Neural cell (in vitro differentiated cells): ENCODE data around the gene XAGE1A. TPM values are rescaled to one million over a fixed set of nuclear protein-coding genes. Genes with fewer than 3 reads are reported as not detected.
"Not testable (repeated sequence)": the region's sequence is repeated elsewhere in the genome, so short reads cannot be mapped to it uniquely, and the experiment has no call there.

Experiments
- H2AFZ ChIP-seq: fragments of 200-600, 300-800 bp; sonication (generic), shearing (Covaris generic); 2 replicates; pipeline ENCODE4 v1.6.0; 2014; ENCODE audit warnings: low read depth, mild to moderate bottlenecking, antibody characterized with exemption, low read length, moderate library complexity
- H3F3A ChIP-seq: fragments of 200-600 bp; shearing (Covaris generic); 2 replicates; pipeline ENCODE4 v1.6.1; 2016; ENCODE audit warnings: mild to moderate bottlenecking, moderate library complexity, mixed read lengths, antibody characterized with exemption, low read length; ENCODE audit not compliant: insufficient read depth, poor library complexity, severe bottlenecking
- H3K27ac ChIP-seq: fragments of 200-600, 300-800 bp; sonication (generic), shearing (Covaris generic); 2 replicates; pipeline ENCODE4 v1.5.1; 2014; ENCODE audit warnings: mild to moderate bottlenecking, low read length, moderate library complexity
- H3K27me3 ChIP-seq: fragments of 300-800, 200-600 bp; sonication (generic), shearing (Covaris generic); 2 replicates; pipeline ENCODE4 v1.6.0; 2014; ENCODE audit warnings: mild to moderate bottlenecking, low read depth, low read length, moderate library complexity; ENCODE audit not compliant: insufficient read depth
- H3K36me3 ChIP-seq: fragments of 300-800, 200-600 bp; sonication (generic), shearing (Covaris generic); 2 replicates; pipeline ENCODE4 v1.5.1; 2014; ENCODE audit warnings: mild to moderate bottlenecking, antibody characterized with exemption, low read length, moderate library complexity; ENCODE audit not compliant: insufficient read depth
- H3K4me2 ChIP-seq: fragments of 300-800, 200-600 bp; sonication (generic), shearing (Covaris generic); 2 replicates; pipeline ENCODE4 v1.6.0; 2014; ENCODE audit warnings: mild to moderate bottlenecking, low read length
- H3K4me3 ChIP-seq: fragments of 300-800, 200-600 bp; sonication (generic), shearing (Covaris generic); 2 replicates; pipeline ENCODE4 v1.5.1; 2014; ENCODE audit warnings: mild to moderate bottlenecking, low read length, moderate library complexity
- H3K79me2 ChIP-seq: fragments of 200-600 bp; shearing (Covaris generic); replicated peaks from 2 replicates; pipeline ENCODE4 v1.6.0; 2014; ENCODE audit warnings: mild to moderate bottlenecking, low read length, moderate library complexity; ENCODE audit not compliant: insufficient read depth
- H3K9ac ChIP-seq: fragments of 300-800, 200-600 bp; sonication (generic), shearing (Covaris generic); 2 replicates; pipeline ENCODE4 v1.6.1; 2016; ENCODE audit warnings: mild to moderate bottlenecking, low read length, mixed read lengths
- H3K9me2 ChIP-seq: fragments of 200-600 bp; shearing (Covaris generic); 2 replicates; pipeline ENCODE4 v1.6.1; 2016; ENCODE audit warnings: mild to moderate bottlenecking, low read length, mixed read lengths; ENCODE audit not compliant: insufficient read depth
- H3K9me3 ChIP-seq: fragments of 200-600, 300-800 bp; sonication (generic), shearing (Covaris generic); 2 replicates; pipeline ENCODE4 v1.6.1; 2016; ENCODE audit warnings: mild to moderate bottlenecking, mixed run types, low read length, moderate library complexity, mixed read lengths
- H4K20me1 ChIP-seq: fragments of 200-600 bp; shearing (Covaris generic); 2 replicates; pipeline ENCODE4 v1.6.1; 2016; ENCODE audit warnings: mild to moderate bottlenecking, mixed run types; ENCODE audit not compliant: insufficient read depth
- MXI1 ChIP-seq: fragments of 450-650 bp; conservative IDR thresholded peaks from 2 replicates; pipeline ENCODE4 v1.6.1; 2014; ENCODE audit warnings: antibody characterized with exemption, mild to moderate bottlenecking; ENCODE audit not compliant: poor library complexity, severe bottlenecking
- polyA plus RNA-seq: library from polyadenylated mRNA; depleted of rRNA; stranded (reverse); fragments of >200 nt; gene quantifications from 2 replicates; pipeline ENCODE4 v1.2.3, GENCODE V29; 2014
- TF ChIP-seq, protein P1 (sequence below): fragments of 450-650 bp; IDR thresholded peaks from 2 replicates; pipeline ENCODE4 v1.5.1; 2014; ENCODE audit warnings: antibody characterized with exemption, mild to moderate bottlenecking, moderate library complexity; ENCODE audit not compliant: poor library complexity, severe bottlenecking

The XAGE1A gene
- polyA plus RNA-seq, 1 donor from 2014 or later, result not detected

DNA sequence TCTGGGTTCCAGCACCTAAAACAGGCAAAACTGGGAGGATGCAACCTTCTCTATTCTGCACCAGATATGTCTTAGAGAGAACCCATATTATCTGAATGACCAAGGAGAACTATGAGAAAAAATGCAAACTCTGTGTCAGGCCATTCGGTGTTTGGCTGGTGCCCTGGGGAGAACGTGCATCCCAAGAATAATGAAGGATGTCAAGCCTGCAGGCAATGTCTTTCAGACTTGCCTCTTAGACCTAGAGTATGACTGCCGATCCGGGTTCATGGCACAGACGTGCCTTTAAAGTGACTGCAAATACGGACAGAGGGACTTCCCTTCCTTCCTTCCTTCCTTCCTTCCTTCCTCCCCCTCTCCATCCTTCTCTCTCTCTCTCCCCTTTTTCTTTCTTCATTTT is 14.3 kb downstream of the XAGE1A start:
- H2AFZ ChIP-seq, result no peak overlapping the region
- no peak overlapping the region for H3K27ac ChIP-seq
- no peak overlapping the region for H3K4me3 ChIP-seq
- no peak overlapping the region for H3K4me2 ChIP-seq
- H3K79me2 ChIP-seq, result no peaks in the 10 kb centered on the region
- no peaks in the 10 kb centered on the region for H3F3A ChIP-seq
- no peaks in the 10 kb centered on the region for H3K27me3 ChIP-seq
- H3K36me3 ChIP-seq, result no peaks in the 10 kb centered on the region
- no peak overlapping the region for H3K9ac ChIP-seq
- TF ChIP-seq MXI1, result no peak
- TF ChIP-seq, protein P1, sequence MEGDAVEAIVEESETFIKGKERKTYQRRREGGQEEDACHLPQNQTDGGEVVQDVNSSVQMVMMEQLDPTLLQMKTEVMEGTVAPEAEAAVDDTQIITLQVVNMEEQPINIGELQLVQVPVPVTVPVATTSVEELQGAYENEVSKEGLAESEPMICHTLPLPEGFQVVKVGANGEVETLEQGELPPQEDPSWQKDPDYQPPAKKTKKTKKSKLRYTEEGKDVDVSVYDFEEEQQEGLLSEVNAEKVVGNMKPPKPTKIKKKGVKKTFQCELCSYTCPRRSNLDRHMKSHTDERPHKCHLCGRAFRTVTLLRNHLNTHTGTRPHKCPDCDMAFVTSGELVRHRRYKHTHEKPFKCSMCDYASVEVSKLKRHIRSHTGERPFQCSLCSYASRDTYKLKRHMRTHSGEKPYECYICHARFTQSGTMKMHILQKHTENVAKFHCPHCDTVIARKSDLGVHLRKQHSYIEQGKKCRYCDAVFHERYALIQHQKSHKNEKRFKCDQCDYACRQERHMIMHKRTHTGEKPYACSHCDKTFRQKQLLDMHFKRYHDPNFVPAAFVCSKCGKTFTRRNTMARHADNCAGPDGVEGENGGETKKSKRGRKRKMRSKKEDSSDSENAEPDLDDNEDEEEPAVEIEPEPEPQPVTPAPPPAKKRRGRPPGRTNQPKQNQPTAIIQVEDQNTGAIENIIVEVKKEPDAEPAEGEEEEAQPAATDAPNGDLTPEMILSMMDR, result no peak
- no peaks in the 10 kb centered on the region for H3K9me2 ChIP-seq
- no peaks in the 10 kb centered on the region for H3K9me3 ChIP-seq
- H4K20me1 ChIP-seq, result no peaks in the 10 kb centered on the region

DNA sequence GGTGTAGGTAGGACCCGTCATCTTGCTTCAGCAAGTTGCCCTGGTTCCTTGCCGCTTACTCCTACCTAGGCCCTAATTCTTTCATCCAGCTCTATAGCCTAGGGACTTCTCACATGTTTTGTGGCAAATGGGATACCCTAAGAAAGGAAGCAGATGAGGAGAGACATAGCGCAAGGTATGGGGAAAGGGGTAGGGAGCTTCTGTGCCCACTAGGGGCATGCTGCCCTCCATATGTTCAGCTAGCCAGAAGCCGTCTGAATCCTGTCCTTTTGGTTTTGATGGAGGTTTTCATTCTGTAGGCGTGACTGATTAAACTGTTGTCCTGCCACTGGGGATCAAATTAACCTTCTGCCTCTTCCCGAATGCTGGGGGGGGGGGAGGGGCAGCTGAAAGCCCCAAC is 15.5 kb downstream of the XAGE1A start:
- H3F3A ChIP-seq, H3K4me2 ChIP-seq, H3K27me3 ChIP-seq, H3K79me2 ChIP-seq, H4K20me1 ChIP-seq, H3K9me3 ChIP-seq, H3K9me2 ChIP-seq, H3K9ac ChIP-seq, H3K4me3 ChIP-seq, H2AFZ ChIP-seq, H3K36me3 ChIP-seq, H3K27ac ChIP-seq: not testable (repeated sequence)

DNA sequence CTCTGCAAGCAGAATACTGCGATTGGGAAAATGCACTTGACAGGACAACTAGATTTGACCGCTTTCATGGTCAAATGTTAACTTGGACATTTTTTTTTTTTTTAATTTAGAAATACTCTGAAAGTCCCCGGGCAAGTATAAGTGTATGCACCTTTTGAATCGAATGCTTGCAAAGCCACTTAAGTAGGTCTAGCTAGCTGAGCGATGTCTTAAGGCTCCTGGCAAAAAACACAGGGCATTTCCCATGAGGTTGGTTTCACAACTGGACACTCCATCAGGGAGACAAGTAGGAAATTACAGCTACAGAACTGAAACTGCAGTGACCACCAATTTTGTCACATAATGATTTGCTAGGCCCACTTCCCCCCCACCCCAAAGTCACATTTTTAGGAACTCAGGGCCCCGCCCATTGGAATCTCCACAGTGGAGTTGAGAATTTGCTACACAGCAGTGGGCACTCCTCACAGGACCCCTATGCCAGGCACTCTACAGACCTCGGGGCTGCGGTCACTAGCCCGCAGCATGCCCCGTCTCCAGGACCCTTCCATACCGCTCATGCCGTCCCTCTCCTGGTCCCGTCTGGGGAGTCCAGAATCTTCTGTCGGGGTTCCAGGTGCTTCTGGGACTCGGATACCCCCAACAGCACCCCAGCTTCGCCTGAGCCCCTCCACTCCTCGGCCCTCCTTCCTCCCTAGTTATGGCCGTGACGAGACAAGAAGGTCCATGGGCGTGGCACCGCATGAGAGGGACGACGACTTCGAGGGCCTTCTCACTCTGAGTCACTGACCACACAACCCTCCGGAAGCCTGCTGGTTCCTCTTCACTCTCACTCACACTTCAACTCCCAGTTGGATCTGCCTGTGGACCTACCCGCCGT is 20.7 kb downstream of the XAGE1A start:
- not testable (repeated sequence) for H2AFZ ChIP-seq

DNA sequence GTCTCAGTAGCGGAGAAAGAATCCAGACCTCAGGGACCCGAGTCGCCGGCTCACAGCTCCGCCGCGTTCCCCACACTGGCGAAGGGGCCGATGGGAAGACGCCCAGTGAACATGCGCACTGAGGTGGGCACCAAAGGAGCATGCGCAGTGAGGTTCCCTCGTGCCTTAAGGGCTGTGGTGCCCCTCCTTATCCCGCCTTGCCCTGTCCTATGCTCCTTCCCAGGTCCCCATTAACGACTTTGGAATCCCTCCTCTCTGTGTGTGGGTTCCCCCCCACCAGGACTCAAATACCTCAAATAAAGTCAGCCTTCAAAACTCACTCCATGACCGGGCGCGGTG is 21.3 kb downstream of the XAGE1A start, which contains the start of gene XAGE1B:
TSS of gene XAGE1B (minus strand) at position 77 of the 339 bp plus-strand sequence. CDS start 1,536 bp downstream, outside the sequence.
- not testable (repeated sequence) for H3K36me3 ChIP-seq, H3K79me2 ChIP-seq, H3K9ac ChIP-seq, H3K9me3 ChIP-seq, H3K9me2 ChIP-seq, H3K27me3 ChIP-seq, H3K4me3 ChIP-seq, H3F3A ChIP-seq, H4K20me1 ChIP-seq, H3K4me2 ChIP-seq, H3K27ac ChIP-seq, H2AFZ ChIP-seq

More for the DNA sequence above, 20.7 kb downstream of the XAGE1A start:
- H3K9me2 ChIP-seq, H3K4me3 ChIP-seq, H3K79me2 ChIP-seq, H3K9ac ChIP-seq, H3K9me3 ChIP-seq, H3K27me3 ChIP-seq, H3F3A ChIP-seq, H3K36me3 ChIP-seq, H4K20me1 ChIP-seq, H3K4me2 ChIP-seq, H3K27ac ChIP-seq: not testable (repeated sequence)

DNA sequence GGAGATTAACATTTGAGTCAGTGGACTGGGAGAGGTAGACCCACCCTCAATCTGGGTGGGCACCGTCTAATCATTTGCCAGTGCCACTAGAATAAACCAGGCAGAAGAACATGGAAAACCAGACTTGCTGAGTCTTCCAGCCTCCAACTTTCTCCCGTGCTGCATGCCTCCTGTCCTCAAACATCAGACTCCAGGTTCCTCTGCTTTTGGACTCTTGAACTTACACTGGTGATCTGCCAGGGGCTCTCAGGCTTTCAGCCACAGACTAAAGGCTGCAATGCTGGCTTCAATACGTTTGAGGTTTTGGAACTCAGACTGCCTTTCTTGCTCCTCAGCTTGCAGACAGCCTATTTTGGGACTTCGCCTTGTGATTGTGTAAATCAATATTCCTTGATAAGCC is 45.4 kb downstream of the XAGE1A start:
- H3K4me2 ChIP-seq, H3K9ac ChIP-seq, H3K79me2 ChIP-seq, H4K20me1 ChIP-seq, H3K9me3 ChIP-seq, H3K36me3 ChIP-seq, H3K27ac ChIP-seq, H3K27me3 ChIP-seq, H3F3A ChIP-seq, H3K9me2 ChIP-seq, H3K4me3 ChIP-seq, H2AFZ ChIP-seq: not testable (repeated sequence)
